HG03354 (cell line): Measurements from ENCODE around the gene CCDC9.
A peak's percentile ranks its signal among the peaks of the same experiment; 100 is the strongest.
"Not testable (repeated sequence)": the region's sequence is repeated elsewhere in the genome, so short reads cannot be mapped to it uniquely, and the experiment has no call there.

ENCODE experiments used
- ATAC-seq: cut with Tn5 transposase; IDR thresholded peaks from one replicate; pipeline ENCODE4 v1.9.1; 2021; ENCODE audit warnings: mild to moderate bottlenecking; ENCODE audit not compliant: unreplicated experiment, poor library complexity, severe bottlenecking

The CCDC9 gene

GRCh38 chr19:47258434-47258833 is 2.1 kb downstream of the CCDC9 start:
- no peak for ATAC-seq

GRCh38 chr19:47258895-47259555 is 2.7 kb downstream of the CCDC9 start:
- ATAC-seq, result no peak

GRCh38 chr19:47260476-47260875 is 4.2 kb downstream of the CCDC9 start:
- no peak for ATAC-seq

- peak; percentile 72 for ATAC-seq
Observed at GRCh38 chr19:47261946-47262793, 5.8 kb downstream of the CCDC9 start.

- ATAC-seq, result no peak
Observed at GRCh38 chr19:47264629-47265028, 8.3 kb downstream of the CCDC9 start.

GRCh38 chr19:47266401-47266941 is 10.1 kb downstream of the CCDC9 start:
- ATAC-seq, result no peak

GRCh38 chr19:47267350-47267759 is 11.0 kb downstream of the CCDC9 start:
- no peak for ATAC-seq

- no peak for ATAC-seq
Observed at GRCh38 chr19:47268028-47268427, 11.7 kb downstream of the CCDC9 start.

GRCh38 chr19:47269596-47269995 is 13.3 kb downstream of the CCDC9 start:
- no peak for ATAC-seq

- ATAC-seq, result no peak
Observed at GRCh38 chr19:47270408-47270807, 14.1 kb downstream of the CCDC9 start.

GRCh38 chr19:47271949-47272348 is 15.6 kb downstream of the CCDC9 start:
- ATAC-seq, result no peak

GRCh38 chr19:47272448-47273312 is 16.4 kb downstream of the CCDC9 start:
- ATAC-seq, result no peak

- peak; percentile 61 for ATAC-seq
Observed at GRCh38 chr19:47273313-47274070, 17.2 kb downstream of the CCDC9 start.

- peak; percentile 66 for ATAC-seq
Observed at GRCh38 chr19:47274071-47274890, 18.0 kb downstream of the CCDC9 start, which contains the start of gene INAFM1. INAFM1 (plus strand) TSS chr19:47274885; CDS start chr19:47274920, 35 bp downstream.

GRCh38 chr19:47274891-47275761 is 18.8 kb downstream of the CCDC9 start:
- ATAC-seq, result peak; percentile 24

GRCh38 chr19:47275791-47276461 is 19.6 kb downstream of the CCDC9 start:
- no peak for ATAC-seq

GRCh38 chr19:47276513-47276912 is 20.2 kb downstream of the CCDC9 start:
- ATAC-seq, result not testable (repeated sequence)
